Right ventricle myocardium inferior (tissue), 1 donor: ENCODE measurements around the gene GAPVD1. TPM values are rescaled to one million over a fixed set of nuclear protein-coding genes. Genes with fewer than 3 reads are reported as not detected.
"Not testable (repeated sequence)": the region's sequence is repeated elsewhere in the genome, so short reads cannot be mapped to it uniquely, and the experiment has no call there.

Experiments used
- ATAC-seq: fragments of 200-7000 bp; cut with Tn5 transposase; one replicate; pipeline ENCODE4 v1.9.1; 2020; ENCODE audit warnings: mild to moderate bottlenecking, moderate library complexity
- DNase-seq: peaks from one replicate; pipeline ENCODE4 v3.0.0; 2021; ENCODE audit errors: missing footprints
- intact Hi-C: fragments of 100-400 bp; cut with DNase I; formaldehyde crosslinking; loops from one replicate; pipeline ENCODE4 v1.11.0; 2022
- long read RNA-seq: library from polyadenylated mRNA; unstranded; transcript quantifications from one replicate; pipeline ENCODE4 v2.0.0, GENCODE V29; 2021
- total RNA-seq: library from RNA; stranded (reverse); fragmentation: NEBNext Ultra II Directional; extraction: Animal tissue kit (Norgen Biotek cat#: 25700); gene quantifications from one replicate; pipeline ENCODE4 v1.2.1, GENCODE V29; 2021
- donor health status: DM: no; HTN: yes; CAD: no; lungs with severe emphysema.

Gene GAPVD1
- total RNA-seq, result 31.5 TPM
- long read RNA-seq, partial matches to known transcripts, result 2 of 5 reads
- long read RNA-seq, other reads (novel, unspliced or antisense), result 3 of 5 reads

DNA sequence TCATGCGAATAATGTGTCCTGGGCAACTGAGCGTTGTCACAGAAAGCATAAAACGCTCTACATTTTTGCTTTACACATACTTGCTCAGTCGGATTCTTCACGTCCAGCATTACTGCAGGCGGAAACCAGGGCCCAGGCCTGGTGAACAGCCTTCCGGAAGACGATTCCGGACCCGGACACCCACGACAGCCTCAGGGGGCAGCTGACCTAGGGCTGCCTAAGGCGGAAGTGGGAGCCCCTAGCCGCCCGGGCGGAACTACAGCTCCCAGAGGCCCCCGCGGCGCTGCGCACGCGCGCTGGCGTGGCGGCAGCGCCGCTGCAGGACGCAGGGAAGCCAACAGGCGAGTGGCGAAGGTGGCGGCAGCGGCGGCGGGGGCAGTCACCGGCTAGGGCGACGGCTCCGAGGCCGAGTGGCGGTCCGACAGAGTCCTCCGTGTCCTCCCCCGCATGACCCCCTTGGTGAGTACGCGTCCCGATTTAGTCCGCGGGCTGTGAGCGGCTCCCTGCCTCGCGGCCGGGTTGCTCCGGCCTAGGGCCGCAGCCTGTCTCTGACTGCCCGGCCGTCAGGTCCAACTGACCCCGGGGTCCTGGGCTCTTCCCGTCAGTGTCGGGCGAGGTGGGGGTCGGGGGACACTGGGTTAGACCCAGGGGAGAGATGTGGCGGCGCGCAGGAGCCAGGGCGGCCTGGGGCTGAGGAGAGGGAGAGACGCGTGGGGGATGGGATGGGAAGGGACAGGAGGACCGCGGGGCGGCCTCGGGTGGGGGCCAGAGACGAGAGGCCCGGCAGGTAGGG, at the start of gene GAPVD1:
Gene GAPVD1, plus strand, starts transcription at position 326 of the 793 bp plus-strand sequence. CDS start 37,096 bp downstream, outside the sequence.
- peak; percentile 99 for ATAC-seq
- intact Hi-C loops, result loop anchor here (2.0 kb wide), 1 partner anchor 19 kb away; no protein-coding TSS in a partner anchor
- DNase-seq, result peak; percentile 94

- intact Hi-C loops, result no loop called here
- ATAC-seq (no peak), DNase-seq (no peak)
These were observed 47.4 kb upstream of the GAPVD1 start for GRCh38 chr9:125214186-125214585.

GRCh38 chr9:125218621-125219020, 43.0 kb upstream of the GAPVD1 start:
- intact Hi-C loops, result no loop called here
- DNase-seq (no peak), ATAC-seq (no peak)

DNA sequence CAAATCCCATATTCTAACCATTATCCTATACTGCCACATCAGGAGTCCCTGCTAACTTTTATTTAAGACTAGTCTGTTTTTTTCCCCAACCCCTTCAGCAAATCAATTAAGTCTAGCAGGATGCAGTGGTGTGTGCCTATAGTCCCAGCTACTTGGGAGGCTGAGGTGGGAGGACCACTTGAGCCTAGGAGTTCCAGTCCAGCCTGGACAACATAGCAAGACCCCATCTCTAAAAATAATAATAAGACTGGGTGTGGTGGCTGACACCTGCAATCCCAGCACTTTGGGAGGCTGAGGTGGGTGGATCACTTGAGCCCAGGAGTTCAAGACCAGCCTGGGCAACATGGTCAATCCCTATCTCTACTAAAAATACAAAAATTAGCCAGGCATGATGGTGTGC, 36.8 kb upstream of the GAPVD1 start:
- intact Hi-C loops, DNase-seq, ATAC-seq: not testable (repeated sequence)

DNA sequence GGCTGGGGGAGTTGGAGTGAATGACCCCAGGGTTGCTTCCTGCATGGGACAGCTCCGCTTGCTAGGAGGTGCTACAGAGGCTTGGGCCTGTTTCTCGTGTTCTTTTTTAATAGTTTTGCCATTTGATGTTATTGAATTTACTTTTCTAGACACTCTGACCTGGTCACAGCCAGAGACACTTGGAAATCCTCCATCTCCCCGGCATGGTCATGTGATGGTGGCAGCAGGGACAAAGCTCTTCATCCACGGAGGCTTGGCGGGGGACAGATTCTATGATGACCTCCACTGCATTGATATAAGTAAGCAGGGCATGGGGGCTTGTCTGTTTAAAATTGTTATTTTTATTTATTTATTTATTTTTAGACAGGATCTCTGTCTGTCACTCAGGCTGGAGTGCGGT, 33.9 kb upstream of the GAPVD1 start:
- ATAC-seq (no peak), DNase-seq (no peak)
- intact Hi-C loops, result no loop called here

DNA sequence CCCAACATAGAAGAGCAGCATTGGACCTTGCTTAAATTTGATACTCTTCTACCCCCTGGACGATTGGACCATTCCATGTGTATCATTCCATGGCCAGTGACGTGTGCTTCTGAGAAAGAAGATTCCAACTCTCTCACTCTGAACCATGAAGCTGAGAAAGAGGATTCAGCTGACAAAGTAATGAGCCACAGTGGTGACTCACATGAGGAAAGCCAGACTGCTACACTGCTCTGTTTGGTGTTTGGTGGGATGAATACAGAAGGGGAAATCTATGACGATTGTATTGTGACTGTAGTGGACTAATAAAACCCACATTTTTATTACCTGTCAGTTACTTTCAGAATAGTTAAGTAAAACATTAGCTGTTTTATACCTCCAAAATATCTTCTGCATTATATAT, 27.9 kb upstream of the GAPVD1 start:
- no peak for ATAC-seq
- intact Hi-C loops, result no loop called here

DNA sequence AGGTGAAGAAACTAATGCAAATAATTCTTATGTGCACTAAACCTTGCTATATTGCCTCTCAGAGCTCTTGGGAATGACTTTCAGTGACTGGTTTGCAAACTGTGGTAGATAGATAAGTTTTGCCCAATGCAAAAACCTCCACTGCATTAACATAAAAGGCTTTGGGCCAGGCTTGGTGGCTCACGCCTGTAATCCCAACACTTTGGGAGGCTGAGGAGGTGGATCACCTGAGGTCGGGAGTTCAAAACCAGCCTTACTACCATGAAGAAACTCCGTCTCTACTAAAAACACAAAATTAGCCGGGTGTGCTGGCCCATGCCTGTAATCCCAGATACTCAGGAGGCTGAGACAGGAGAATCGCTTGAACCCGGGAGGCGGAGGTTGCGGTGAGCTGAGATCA, 27.5 kb upstream of the GAPVD1 start:
- DNase-seq, ATAC-seq, intact Hi-C loops: not testable (repeated sequence)

More for the DNA sequence above, 27.9 kb upstream of the GAPVD1 start:
- DNase-seq, result no peak

- ATAC-seq (no peak), DNase-seq (no peak)
- intact Hi-C loops, result no loop called here
These were observed 25.7 kb upstream of the GAPVD1 start for GRCh38 chr9:125235804-125236519.

- DNase-seq, ATAC-seq, intact Hi-C loops: not testable (repeated sequence)
These were observed 25.0 kb upstream of the GAPVD1 start for GRCh38 chr9:125236520-125237159.

GRCh38 chr9:125238127-125238914, 23.3 kb upstream of the GAPVD1 start:
- intact Hi-C loops, result no loop called here
- DNase-seq (no peak), ATAC-seq (no peak)

GRCh38 chr9:125238915-125239446, 22.6 kb upstream of the GAPVD1 start:
- ATAC-seq (no peak), DNase-seq (no peak)
- intact Hi-C loops, result no loop called here

DNA sequence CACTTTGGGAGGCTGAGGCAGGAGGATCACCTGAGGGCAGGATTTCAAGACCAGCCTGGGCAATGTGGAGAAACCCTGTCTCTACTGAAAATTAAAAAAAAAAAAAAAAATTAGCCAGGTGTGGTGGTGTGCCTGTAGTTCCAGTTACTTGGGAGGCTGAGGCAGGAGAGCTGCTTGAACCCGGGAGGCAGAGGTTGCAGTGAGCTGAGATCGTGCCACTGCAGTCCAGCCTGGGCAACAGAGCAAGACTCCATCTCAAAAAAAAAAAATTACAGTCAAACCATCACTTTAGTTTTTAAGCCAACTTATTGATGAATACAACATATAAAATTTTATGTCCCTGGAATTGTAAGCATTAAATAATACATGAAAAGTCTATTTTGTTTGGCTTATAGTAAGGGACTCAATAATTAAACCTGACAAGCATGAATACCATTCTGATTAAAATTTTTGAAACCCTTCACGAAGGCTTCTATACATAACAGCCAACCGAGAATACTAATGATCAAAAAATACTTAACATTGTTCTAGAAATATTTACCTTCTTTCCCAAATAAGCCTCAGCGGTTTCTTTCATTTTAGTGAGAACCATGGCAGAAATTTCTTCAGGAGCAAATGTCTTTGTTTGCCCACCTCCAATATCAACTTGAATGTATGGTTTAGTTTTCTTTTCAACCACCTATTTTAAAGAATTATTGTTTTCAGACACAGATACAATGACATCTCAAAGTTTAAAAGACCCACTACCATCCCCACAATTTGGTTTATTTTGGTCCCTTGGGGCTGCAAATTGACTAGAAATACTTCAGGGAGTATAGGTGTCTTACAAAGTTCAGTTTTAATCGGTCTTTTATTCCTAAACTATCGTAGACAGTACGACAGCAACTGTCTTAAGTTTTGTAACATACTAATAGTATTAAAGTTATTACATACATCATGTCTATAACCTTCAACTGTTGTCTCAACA, 21.7 kb upstream of the GAPVD1 start:
- ATAC-seq, result no peak
- intact Hi-C loops, result loop anchor here (5.0 kb wide), 1 partner anchor 38 kb away; the partner anchor contains the start of gene RABEPK
- no peak for DNase-seq

DNA sequence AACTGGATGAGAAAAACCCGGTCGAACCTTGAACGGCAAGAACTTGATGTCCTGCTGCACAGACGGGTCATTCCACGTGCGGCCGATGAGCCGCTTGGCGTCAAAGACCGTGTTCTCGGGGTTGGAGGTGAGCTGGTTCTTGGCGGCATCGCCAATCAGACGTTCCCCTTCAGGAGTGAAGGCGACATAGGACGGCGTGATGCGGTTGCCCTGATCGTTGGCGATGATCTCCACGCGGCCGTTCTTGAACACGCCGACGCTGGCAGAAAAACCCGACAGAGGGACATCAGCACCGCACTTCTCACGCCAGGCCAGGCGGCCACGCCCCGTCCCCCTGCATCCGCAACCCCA, 21.0 kb upstream of the GAPVD1 start:
- DNase-seq (no peak), ATAC-seq (peak; percentile 9)
- intact Hi-C loops, result loop anchor here (5.0 kb wide), 1 partner anchor 38 kb away; the partner anchor contains the start of gene RABEPK

- DNase-seq (peak; percentile 100), ATAC-seq (peak; percentile 98)
- intact Hi-C loops, result loop anchor here (5.0 kb wide), 1 partner anchor 39 kb away; the partner anchor contains the start of gene RABEPK
These were observed 20.4 kb upstream of the GAPVD1 start, which contains the start of gene HSPA5 for GRCh38 chr9:125241000-125241862. Gene HSPA5 (minus strand): TSS chr9:125241343. CDS start chr9:125241126, 217 bp downstream.

DNA sequence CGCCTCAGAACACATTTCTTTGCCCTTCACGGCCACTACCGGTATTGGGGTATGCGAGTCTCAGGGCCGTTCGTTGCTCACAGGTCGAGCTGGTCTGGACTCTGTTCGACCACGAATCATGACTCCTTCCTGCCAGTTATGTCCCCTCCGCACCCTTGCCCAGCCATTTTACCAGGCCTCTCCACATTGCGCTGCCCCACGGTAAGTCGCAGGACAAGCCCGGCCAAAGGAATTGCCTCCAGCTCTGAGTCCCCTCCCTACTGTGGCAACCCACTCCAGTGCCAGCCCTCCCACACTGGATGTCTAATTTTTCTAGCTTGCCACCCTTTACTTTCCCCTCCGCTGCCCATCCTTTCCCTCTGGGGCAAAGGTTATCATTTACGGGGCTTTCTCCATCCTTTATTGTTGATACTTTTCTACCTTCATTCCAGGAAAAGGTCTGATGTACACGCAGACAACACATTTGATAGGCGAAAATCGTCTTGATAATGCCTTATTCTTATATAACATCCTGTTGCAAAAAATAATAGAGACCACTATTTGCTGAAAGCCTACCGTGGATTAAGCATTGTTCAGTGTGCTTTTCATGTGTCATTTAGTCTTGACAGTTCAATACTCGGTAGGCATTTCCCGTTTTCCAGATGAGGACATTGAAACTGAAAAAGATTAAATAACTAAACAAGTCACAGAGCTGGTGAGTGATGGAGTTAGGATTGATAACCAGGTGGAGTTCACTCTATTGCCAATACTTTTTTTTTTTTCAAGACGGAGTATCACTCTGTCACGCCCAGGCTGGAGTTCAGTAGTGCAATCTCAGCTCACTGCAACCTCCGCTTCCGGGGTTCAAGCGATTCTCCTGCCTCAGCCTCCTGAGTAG, 19.5 kb upstream of the GAPVD1 start:
- intact Hi-C loops, result loop anchor here (2.0 to 5.0 kb wide), 2 partner anchors 19 to 40 kb away; partner anchors contain the start of genes GAPVD1 and RABEPK
- ATAC-seq, result peak; percentile 2
- DNase-seq, result peak; percentile 65
